Natural killer cell treated with Interleukin-12 subunit alpha and Interleukin-12 subunit beta and Interleukin-15 and Interleukin-18, amount 100 ng/mL, for 72 hours (primary cell): ENCODE data around the gene ATG2A. TPM values are rescaled to one million over a fixed set of nuclear protein-coding genes. Genes with fewer than 3 reads are reported as not detected.

Source experiments
- ATAC-seq, 2 donors: fragments of 150-1000 bp; cut with Tn5 transposase in 1 of 2; sonication (Bioruptor Pico), chemical (Tn5 transposase) in 1 of 2; 2 replicates each; pipeline ENCODE4 v1.10.0; 2021
- DNase-seq: peaks from one replicate; pipeline ENCODE4 v3.0.0; 2022; ENCODE audit warnings: low spot score
- H3K27ac Mint-ChIP-seq, 2 donors: 1 replicate in 1 of 2; 2 replicates in 1 of 2; pipeline ENCODE4 v1.8.0; 2022; ENCODE audit warnings: mixed read lengths in 2 of 2, mild to moderate bottlenecking in 1 of 2, moderate library complexity in 1 of 2
- H3K27me3 Mint-ChIP-seq, 2 donors: 1 replicate in 1 of 2; 2 replicates in 1 of 2; pipeline ENCODE4 v1.8.0; 2022; ENCODE audit warnings: mixed read lengths in 2 of 2
- H3K36me3 Mint-ChIP-seq: one replicate; pipeline ENCODE4 v1.8.0; 2022; ENCODE audit warnings: mixed read lengths
- H3K4me1 Mint-ChIP-seq, 2 donors: 1 replicate in 1 of 2; 2 replicates in 1 of 2; pipeline ENCODE4 v1.8.0; 2022; ENCODE audit warnings: low read depth in 2 of 2, mixed read lengths in 2 of 2, mild to moderate bottlenecking in 1 of 2
- H3K4me3 Mint-ChIP-seq: one replicate; pipeline ENCODE4 v1.8.0; 2022; ENCODE audit warnings: mixed read lengths
- H3K9me3 Mint-ChIP-seq: 2 replicates; pipeline ENCODE4 v1.8.0; 2022; ENCODE audit warnings: mixed read lengths
- total RNA-seq, 2 donors: library from RNA; stranded (reverse); gene quantifications; one replicate each; pipeline ENCODE4 v1.2.3, GENCODE V29; 2022

The ATG2A gene
- total RNA-seq, 2 donors from 2014 or later: 24.1 to 31.9 TPM

- ATAC-seq: no peak
- H3K27ac Mint-ChIP-seq: no peak overlapping the region
- H3K27me3 Mint-ChIP-seq: no peaks in the 10 kb centered on the region
- no peak for DNase-seq
- no peak overlapping the region for H3K4me3 Mint-ChIP-seq
- no peaks in the 10 kb centered on the region for H3K9me3 Mint-ChIP-seq
- H3K4me1 Mint-ChIP-seq: peaks cover 3 to 5% of the 10 kb centered on the region in 2 donors
- no peaks in the 10 kb centered on the region for H3K36me3 Mint-ChIP-seq
Observed at GRCh38 chr11:64903291-64903833, 13.6 kb downstream of the ATG2A start.

- Mint-ChIP-seq H3K4me3 (no peak overlapping the region), H3K27me3 (no peaks in the 10 kb centered on the region), H3K36me3 (no peaks in the 10 kb centered on the region), H3K9me3 (no peaks in the 10 kb centered on the region), H3K4me1 (peaks cover 3 to 5% of the 10 kb centered on the region in 2 donors), H3K27ac (no peak overlapping the region)
- ATAC-seq (no peak), DNase-seq (no peak)
Observed at GRCh38 chr11:64902102-64902900, 14.7 kb downstream of the ATG2A start.

GRCh38 chr11:64900774-64901173 lies 16.2 kb downstream of the ATG2A start:
- Mint-ChIP-seq H3K4me1 (peaks cover 3 to 5% of the 10 kb centered on the region in 2 donors), H3K4me3 (no peak overlapping the region), H3K36me3 (no peaks in the 10 kb centered on the region), H3K27ac (no peak overlapping the region), H3K9me3 (no peaks in the 10 kb centered on the region), H3K27me3 (no peaks in the 10 kb centered on the region)
- DNase-seq (no peak), ATAC-seq (no peak)

- peak overlapping the region; percentile 13 to 51 for H3K27ac Mint-ChIP-seq
- DNase-seq (no peak), ATAC-seq (peak in 1 of 2 donors; percentile 72)
- H3K4me3 Mint-ChIP-seq: no peak overlapping the region
- no peaks in the 10 kb centered on the region for H3K9me3 Mint-ChIP-seq
- no peaks in the 10 kb centered on the region for H3K27me3 Mint-ChIP-seq
- no peaks in the 10 kb centered on the region for H3K36me3 Mint-ChIP-seq
- H3K4me1 Mint-ChIP-seq: peaks cover 3 to 5% of the 10 kb centered on the region in 2 donors
Observed at GRCh38 chr11:64900263-64900678, 16.7 kb downstream of the ATG2A start.

GRCh38 chr11:64898541-64898940 lies 18.5 kb downstream of the ATG2A start:
- Mint-ChIP-seq H3K27me3 (no peaks in the 10 kb centered on the region), H3K4me1 (peaks cover 5 to 6% of the 10 kb centered on the region in 2 donors), H3K9me3 (no peaks in the 10 kb centered on the region), H3K27ac (no peak overlapping the region), H3K36me3 (no peaks in the 10 kb centered on the region), H3K4me3 (no peak overlapping the region)
- DNase-seq: no peak
- no peak for ATAC-seq

- no peak for ATAC-seq
- no peaks in the 10 kb centered on the region for H3K27me3 Mint-ChIP-seq
- DNase-seq: no peak
- peaks cover 5 to 6% of the 10 kb centered on the region in 2 donors for H3K4me1 Mint-ChIP-seq
- no peak overlapping the region for H3K4me3 Mint-ChIP-seq
- H3K36me3 Mint-ChIP-seq: no peaks in the 10 kb centered on the region
- no peak overlapping the region for H3K27ac Mint-ChIP-seq
- H3K9me3 Mint-ChIP-seq: no peaks in the 10 kb centered on the region
Observed at GRCh38 chr11:64898076-64898445, 18.9 kb downstream of the ATG2A start.

- no peak overlapping the region for H3K27ac Mint-ChIP-seq
Observed at GRCh38 chr11:64897381-64898075, 19.5 kb downstream of the ATG2A start.

GRCh38 chr11:64896448-64897022 lies 20.5 kb downstream of the ATG2A start:
- H3K27me3 Mint-ChIP-seq: no peaks in the 10 kb centered on the region
- H3K9me3 Mint-ChIP-seq: no peaks in the 10 kb centered on the region
- peaks cover 4 to 5% of the 10 kb centered on the region in 2 donors for H3K4me1 Mint-ChIP-seq
- no peak for DNase-seq
- H3K27ac Mint-ChIP-seq: no peak overlapping the region
- no peak overlapping the region for H3K4me3 Mint-ChIP-seq
- H3K36me3 Mint-ChIP-seq: no peaks in the 10 kb centered on the region
- ATAC-seq: no peak

More at GRCh38 chr11:64897381-64898075, 19.5 kb downstream of the ATG2A start:
- Mint-ChIP-seq H3K36me3 (no peaks in the 10 kb centered on the region), H3K4me3 (no peak overlapping the region), H3K9me3 (no peaks in the 10 kb centered on the region), H3K4me1 (peaks cover 5 to 6% of the 10 kb centered on the region in 2 donors), H3K27me3 (no peaks in the 10 kb centered on the region)
- DNase-seq (no peak), ATAC-seq (no peak)

GRCh38 chr11:64894812-64895452 lies 22.1 kb downstream of the ATG2A start:
- Mint-ChIP-seq H3K4me1 (peaks cover under 1 to 3% of the 10 kb centered on the region in 2 donors), H3K36me3 (no peaks in the 10 kb centered on the region), H3K27ac (no peak overlapping the region), H3K4me3 (no peak overlapping the region), H3K27me3 (no peaks in the 10 kb centered on the region), H3K9me3 (no peaks in the 10 kb centered on the region)
- ATAC-seq (no peak), DNase-seq (no peak)

GRCh38 chr11:64894070-64894811 lies 22.8 kb downstream of the ATG2A start:
- H3K27ac Mint-ChIP-seq: no peak overlapping the region
- peak; percentile 91 for DNase-seq
- H3K9me3 Mint-ChIP-seq: no peaks in the 10 kb centered on the region
- no peaks in the 10 kb centered on the region for H3K36me3 Mint-ChIP-seq
- H3K4me3 Mint-ChIP-seq: no peak overlapping the region
- H3K4me1 Mint-ChIP-seq: peaks cover 0 to 3% of the 10 kb centered on the region in 2 donors
- H3K27me3 Mint-ChIP-seq: no peaks in the 10 kb centered on the region
- ATAC-seq: peak; percentile 89 to 91

GRCh38 chr11:64893194-64894069 lies 23.6 kb downstream of the ATG2A start:
- Mint-ChIP-seq H3K27ac (no peak overlapping the region), H3K27me3 (no peaks in the 10 kb centered on the region)
- no peak for ATAC-seq

GRCh38 chr11:64892838-64893193 lies 24.2 kb downstream of the ATG2A start:
- Mint-ChIP-seq H3K9me3 (no peaks in the 10 kb centered on the region), H3K27me3 (no peaks in the 10 kb centered on the region), H3K4me3 (no peak overlapping the region), H3K4me1 (peaks cover 4 to 7% of the 10 kb centered on the region in 2 donors), H3K27ac (no peak overlapping the region), H3K36me3 (no peaks in the 10 kb centered on the region)
- ATAC-seq (no peak), DNase-seq (no peak)

More at GRCh38 chr11:64893194-64894069, 23.6 kb downstream of the ATG2A start:
- peaks cover 0 to 3% of the 10 kb centered on the region in 2 donors for H3K4me1 Mint-ChIP-seq
- no peak overlapping the region for H3K4me3 Mint-ChIP-seq
- H3K36me3 Mint-ChIP-seq: no peaks in the 10 kb centered on the region
- DNase-seq: no peak
- no peaks in the 10 kb centered on the region for H3K9me3 Mint-ChIP-seq
